HepG2 (cell line): Measurements from ENCODE around the gene NPIPB6. TPM values are rescaled to one million over a fixed set of nuclear protein-coding genes. Genes with fewer than 3 reads are reported as not detected.

Experiments
- BRCA1 ChIP-seq: sonication (generic); formaldehyde crosslinking; IDR thresholded peaks from 2 replicates; pipeline ENCODE4 v1.4.0; 2020; ENCODE audit warnings: missing genetic modification reagents
- FOXJ3 ChIP-seq: sonication (generic); formaldehyde crosslinking; IDR thresholded peaks from 2 replicates; pipeline ENCODE4 v1.4.0; 2020; ENCODE audit warnings: missing genetic modification reagents, mild to moderate bottlenecking, borderline replicate concordance
- LRRFIP1 ChIP-seq: sonication (generic); formaldehyde crosslinking; conservative IDR thresholded peaks from 2 replicates; pipeline ENCODE4 v1.4.0; 2020; ENCODE audit warnings: missing genetic modification reagents
- MIXL1 ChIP-seq: IDR thresholded peaks from 2 replicates; pipeline ENCODE4 v1.6.1; 2016
- NAIF1 ChIP-seq: sonication (generic); formaldehyde crosslinking; IDR thresholded peaks from 2 replicates; pipeline ENCODE4 v1.5.0; 2020; ENCODE audit warnings: mild to moderate bottlenecking, missing genetic modification reagents, borderline replicate concordance
- SMARCE1 ChIP-seq: fragments of 450-650 bp; IDR thresholded peaks from 2 replicates; pipeline ENCODE4 v1.6.1; 2017; ENCODE audit warnings: borderline replicate concordance
- SRSF9 ChIP-seq: fragments of 200-400 bp; formaldehyde crosslinking; IDR thresholded peaks from 2 replicates; pipeline ENCODE4 v1.6.1; 2018; ENCODE audit warnings: borderline replicate concordance, mild to moderate bottlenecking, low read depth, low read length; ENCODE audit not compliant: insufficient read depth, poor library complexity, severe bottlenecking
- ZBTB4 ChIP-seq: sonication (generic); formaldehyde crosslinking; IDR thresholded peaks from 2 replicates; pipeline ENCODE4 v1.4.0; 2020; ENCODE audit warnings: missing genetic modification reagents, mild to moderate bottlenecking, borderline replicate concordance
- ZNF598 ChIP-seq: sonication (generic); formaldehyde crosslinking; IDR thresholded peaks from 2 replicates; pipeline ENCODE4 v1.5.1; 2020; ENCODE audit warnings: mild to moderate bottlenecking, missing genetic modification reagents, borderline replicate concordance
- ZNF614 ChIP-seq: IDR thresholded peaks from 2 replicates; pipeline ENCODE4 v1.6.1; 2018; ENCODE audit warnings: missing biosample characterization, missing genetic modification reagents, inconsistent platforms, borderline replicate concordance
- polyA plus RNA-seq, 8 experiments: library from polyadenylated mRNA; depleted of rRNA in 3 of 8; stranded (reverse) in 7 of 8; unstranded in 1 of 8; fragments of >200 nt; fragmentation: Illumina TruSeq in 4 of 8; extraction: Trizol in 4 of 8; gene quantifications; 2 replicates each; pipeline versions ENCODE4 v1.2.1 to v1.2.3, GENCODE V29; 2011 to 2016; ENCODE audit warnings: low read depth in 4 of 8, missing spikeins in 1 of 8, mixed read lengths in 1 of 8; ENCODE audit not compliant: insufficient read depth in 1 of 8
- total RNA-seq, 5 experiments: library from RNA; depleted of rRNA; stranded (reverse); fragments of >200 nt; fragmentation: Illumina TruSeq; extraction: Trizol; gene quantifications; 2 replicates each; pipeline ENCODE4 v1.2.3, GENCODE V29; 2016; ENCODE audit warnings: low read depth in 1 of 5
- TF ChIP-seq, protein P1 (sequence below): sonication (generic); formaldehyde crosslinking; conservative IDR thresholded peaks from 2 replicates; pipeline ENCODE4 v1.8.0; 2022; ENCODE audit warnings: low read depth, missing genetic modification reagents
- TF ChIP-seq, protein P2 (sequence below): IDR thresholded peaks from 2 replicates; pipeline ENCODE4 v1.6.1; 2012; ENCODE audit warnings: low read length, improper control_type of control experiment
- TF ChIP-seq, protein P3 (sequence below): IDR thresholded peaks from 2 replicates; pipeline ENCODE4 v1.6.1; 2018; ENCODE audit warnings: missing genetic modification reagents, mild to moderate bottlenecking, missing compliant biosample characterization
- TF ChIP-seq, protein P4 (sequence below): sonication (generic); formaldehyde crosslinking; IDR thresholded peaks from 2 replicates; pipeline ENCODE4 v1.8.0; 2022; ENCODE audit warnings: low read depth, missing genetic modification reagents

NPIPB6 gene
- total and polyA plus RNA-seq, 2 of the 13 experiments (the other 11 are each of a cell fraction or from before 2014, with no cell fraction given) = 0.25 TPM; not detected in 1

GRCh38 chr16:28324235-28324886, 38.9 kb downstream of the NPIPB6 start (continued):
- TF ChIP-seq FOXJ3 (CRISPR knock-in tag) (peak; percentile 44; the same call in 1 of the 2 replicates), MIXL1 (CRISPR knock-in tag) (peak; percentile 90), SMARCE1 (no peak), SRSF9 (no peak), LRRFIP1 (CRISPR knock-in tag) (no peak), BRCA1 (CRISPR knock-in tag) (no peak), NAIF1 (CRISPR knock-in tag) (no peak), ZBTB4 (CRISPR knock-in tag) (no peak), ZNF614 (CRISPR knock-in tag) (peak; percentile 72; the same call in 1 of the 2 replicates), ZNF598 (CRISPR knock-in tag) (no peak)
- TF ChIP-seq, protein P1, sequence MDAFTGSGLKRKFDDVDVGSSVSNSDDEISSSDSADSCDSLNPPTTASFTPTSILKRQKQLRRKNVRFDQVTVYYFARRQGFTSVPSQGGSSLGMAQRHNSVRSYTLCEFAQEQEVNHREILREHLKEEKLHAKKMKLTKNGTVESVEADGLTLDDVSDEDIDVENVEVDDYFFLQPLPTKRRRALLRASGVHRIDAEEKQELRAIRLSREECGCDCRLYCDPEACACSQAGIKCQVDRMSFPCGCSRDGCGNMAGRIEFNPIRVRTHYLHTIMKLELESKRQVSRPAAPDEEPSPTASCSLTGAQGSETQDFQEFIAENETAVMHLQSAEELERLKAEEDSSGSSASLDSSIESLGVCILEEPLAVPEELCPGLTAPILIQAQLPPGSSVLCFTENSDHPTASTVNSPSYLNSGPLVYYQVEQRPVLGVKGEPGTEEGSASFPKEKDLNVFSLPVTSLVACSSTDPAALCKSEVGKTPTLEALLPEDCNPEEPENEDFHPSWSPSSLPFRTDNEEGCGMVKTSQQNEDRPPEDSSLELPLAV = no peak
- TF ChIP-seq, protein P2, sequence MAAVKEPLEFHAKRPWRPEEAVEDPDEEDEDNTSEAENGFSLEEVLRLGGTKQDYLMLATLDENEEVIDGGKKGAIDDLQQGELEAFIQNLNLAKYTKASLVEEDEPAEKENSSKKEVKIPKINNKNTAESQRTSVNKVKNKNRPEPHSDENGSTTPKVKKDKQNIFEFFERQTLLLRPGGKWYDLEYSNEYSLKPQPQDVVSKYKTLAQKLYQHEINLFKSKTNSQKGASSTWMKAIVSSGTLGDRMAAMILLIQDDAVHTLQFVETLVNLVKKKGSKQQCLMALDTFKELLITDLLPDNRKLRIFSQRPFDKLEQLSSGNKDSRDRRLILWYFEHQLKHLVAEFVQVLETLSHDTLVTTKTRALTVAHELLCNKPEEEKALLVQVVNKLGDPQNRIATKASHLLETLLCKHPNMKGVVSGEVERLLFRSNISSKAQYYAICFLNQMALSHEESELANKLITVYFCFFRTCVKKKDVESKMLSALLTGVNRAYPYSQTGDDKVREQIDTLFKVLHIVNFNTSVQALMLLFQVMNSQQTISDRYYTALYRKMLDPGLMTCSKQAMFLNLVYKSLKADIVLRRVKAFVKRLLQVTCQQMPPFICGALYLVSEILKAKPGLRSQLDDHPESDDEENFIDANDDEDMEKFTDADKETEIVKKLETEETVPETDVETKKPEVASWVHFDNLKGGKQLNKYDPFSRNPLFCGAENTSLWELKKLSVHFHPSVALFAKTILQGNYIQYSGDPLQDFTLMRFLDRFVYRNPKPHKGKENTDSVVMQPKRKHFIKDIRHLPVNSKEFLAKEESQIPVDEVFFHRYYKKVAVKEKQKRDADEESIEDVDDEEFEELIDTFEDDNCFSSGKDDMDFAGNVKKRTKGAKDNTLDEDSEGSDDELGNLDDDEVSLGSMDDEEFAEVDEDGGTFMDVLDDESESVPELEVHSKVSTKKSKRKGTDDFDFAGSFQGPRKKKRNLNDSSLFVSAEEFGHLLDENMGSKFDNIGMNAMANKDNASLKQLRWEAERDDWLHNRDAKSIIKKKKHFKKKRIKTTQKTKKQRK = no peak
- TF ChIP-seq, protein P3, sequence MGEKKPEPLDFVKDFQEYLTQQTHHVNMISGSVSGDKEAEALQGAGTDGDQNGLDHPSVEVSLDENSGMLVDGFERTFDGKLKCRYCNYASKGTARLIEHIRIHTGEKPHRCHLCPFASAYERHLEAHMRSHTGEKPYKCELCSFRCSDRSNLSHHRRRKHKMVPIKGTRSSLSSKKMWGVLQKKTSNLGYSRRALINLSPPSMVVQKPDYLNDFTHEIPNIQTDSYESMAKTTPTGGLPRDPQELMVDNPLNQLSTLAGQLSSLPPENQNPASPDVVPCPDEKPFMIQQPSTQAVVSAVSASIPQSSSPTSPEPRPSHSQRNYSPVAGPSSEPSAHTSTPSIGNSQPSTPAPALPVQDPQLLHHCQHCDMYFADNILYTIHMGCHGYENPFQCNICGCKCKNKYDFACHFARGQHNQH (CRISPR knock-in tag) = peak; percentile 84
- TF ChIP-seq, protein P4, sequence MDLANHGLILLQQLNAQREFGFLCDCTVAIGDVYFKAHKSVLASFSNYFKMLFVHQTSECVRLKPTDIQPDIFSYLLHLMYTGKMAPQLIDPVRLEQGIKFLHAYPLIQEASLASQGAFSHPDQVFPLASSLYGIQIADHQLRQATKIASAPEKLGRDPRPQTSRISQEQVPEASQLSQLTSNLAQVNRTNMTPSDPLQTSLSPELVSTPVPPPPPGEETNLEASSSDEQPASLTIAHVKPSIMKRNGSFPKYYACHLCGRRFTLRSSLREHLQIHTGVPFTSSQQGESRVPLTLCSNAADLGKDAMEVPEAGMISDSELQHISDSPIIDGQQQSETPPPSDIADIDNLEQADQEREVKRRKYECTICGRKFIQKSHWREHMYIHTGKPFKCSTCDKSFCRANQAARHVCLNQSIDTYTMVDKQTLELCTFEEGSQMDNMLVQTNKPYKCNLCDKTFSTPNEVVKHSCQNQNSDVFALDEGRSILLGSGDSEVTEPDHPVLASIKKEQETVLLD (CRISPR knock-in tag) = no peak
